VCaP (cell line): Measurements from ENCODE around the gene LRRC74A.

Source experiments
- H3K27ac ChIP-seq: fragments of 450-650 bp; 2 replicates; pipeline ENCODE4 v1.5.1; 2017
- TF ChIP-seq, protein P1 (sequence below): fragments of 450-650 bp; conservative IDR thresholded peaks from 2 replicates; pipeline ENCODE4 v1.5.1; 2017; ENCODE audit warnings: mild to moderate bottlenecking, moderate library complexity

The LRRC74A gene

DNA sequence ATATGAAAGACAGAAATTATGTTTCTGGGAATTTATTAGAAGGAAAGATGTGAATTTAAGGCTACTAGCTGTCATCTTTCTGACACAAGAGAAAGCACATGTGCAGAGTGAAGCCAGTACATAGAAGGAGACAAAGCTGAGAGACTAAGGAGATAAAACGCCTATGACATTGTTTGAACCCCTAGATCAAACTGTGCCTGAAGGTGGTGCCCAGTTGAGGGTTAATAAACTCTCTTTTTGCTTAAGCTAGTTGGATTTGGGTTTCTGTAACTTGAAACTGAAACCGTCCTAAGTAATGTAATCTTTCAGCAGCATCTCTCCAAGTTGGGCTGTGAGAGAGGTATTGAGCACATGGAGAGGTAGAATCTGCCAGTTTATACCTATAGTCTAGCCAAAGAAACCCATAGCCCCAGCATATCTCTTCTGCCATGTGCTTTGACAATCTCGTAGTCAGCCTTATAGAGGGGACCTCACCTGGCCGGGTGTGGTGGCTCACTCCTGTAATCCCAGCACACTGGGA, 84.2 kb downstream of the LRRC74A start:
- TF ChIP-seq, protein P1, sequence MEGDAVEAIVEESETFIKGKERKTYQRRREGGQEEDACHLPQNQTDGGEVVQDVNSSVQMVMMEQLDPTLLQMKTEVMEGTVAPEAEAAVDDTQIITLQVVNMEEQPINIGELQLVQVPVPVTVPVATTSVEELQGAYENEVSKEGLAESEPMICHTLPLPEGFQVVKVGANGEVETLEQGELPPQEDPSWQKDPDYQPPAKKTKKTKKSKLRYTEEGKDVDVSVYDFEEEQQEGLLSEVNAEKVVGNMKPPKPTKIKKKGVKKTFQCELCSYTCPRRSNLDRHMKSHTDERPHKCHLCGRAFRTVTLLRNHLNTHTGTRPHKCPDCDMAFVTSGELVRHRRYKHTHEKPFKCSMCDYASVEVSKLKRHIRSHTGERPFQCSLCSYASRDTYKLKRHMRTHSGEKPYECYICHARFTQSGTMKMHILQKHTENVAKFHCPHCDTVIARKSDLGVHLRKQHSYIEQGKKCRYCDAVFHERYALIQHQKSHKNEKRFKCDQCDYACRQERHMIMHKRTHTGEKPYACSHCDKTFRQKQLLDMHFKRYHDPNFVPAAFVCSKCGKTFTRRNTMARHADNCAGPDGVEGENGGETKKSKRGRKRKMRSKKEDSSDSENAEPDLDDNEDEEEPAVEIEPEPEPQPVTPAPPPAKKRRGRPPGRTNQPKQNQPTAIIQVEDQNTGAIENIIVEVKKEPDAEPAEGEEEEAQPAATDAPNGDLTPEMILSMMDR: no peak
- no peak overlapping the region for H3K27ac ChIP-seq

DNA sequence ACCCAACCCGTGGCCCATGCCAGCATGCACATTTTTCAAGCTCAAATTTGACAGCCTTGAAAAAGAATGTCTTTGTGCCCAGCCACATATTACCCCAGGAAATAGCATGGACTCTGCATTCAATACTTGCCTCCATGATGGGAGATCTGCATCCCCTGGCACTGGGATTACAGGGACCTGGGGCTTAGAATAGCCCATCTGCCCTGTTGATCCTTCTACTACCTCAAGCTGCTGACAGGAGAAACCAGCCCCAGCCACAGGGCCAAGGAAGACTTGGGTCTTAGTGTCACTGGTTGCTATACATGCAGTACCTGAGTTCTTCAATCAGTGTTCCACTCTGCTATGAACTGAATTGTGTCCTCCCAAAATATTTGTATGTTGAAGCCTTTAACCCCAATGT, 85.3 kb downstream of the LRRC74A start:
- no peak overlapping the region for H3K27ac ChIP-seq
- TF ChIP-seq, protein P1: no peak

DNA sequence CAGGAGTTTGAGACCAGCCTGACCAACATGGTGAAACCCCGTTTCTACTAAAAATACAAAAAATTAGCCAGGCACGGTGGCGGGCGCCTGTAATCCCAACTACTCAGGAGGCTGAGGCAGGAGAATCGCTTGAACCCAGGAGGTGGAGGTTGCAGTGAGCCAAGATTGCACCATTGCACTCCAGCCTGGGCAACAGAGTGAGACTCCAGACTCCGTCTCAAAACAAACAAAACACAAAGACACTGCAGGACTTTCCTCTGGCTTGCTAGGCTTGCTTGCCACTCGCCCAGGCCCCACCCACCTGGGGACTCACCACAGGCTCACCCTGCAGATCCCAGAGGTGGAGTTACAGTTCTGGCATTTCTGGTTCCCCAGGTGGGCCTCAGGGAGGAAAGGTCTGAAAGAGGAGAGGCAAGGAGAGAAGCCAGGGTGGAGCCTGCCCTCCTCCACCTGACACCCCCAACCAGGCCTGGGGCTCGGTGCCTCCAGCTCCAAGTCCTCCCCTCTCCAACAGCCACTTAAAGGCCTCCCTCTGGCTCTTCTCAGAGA, 88.4 kb downstream of the LRRC74A start:
- H3K27ac ChIP-seq: peak overlapping the region; percentile 96

DNA sequence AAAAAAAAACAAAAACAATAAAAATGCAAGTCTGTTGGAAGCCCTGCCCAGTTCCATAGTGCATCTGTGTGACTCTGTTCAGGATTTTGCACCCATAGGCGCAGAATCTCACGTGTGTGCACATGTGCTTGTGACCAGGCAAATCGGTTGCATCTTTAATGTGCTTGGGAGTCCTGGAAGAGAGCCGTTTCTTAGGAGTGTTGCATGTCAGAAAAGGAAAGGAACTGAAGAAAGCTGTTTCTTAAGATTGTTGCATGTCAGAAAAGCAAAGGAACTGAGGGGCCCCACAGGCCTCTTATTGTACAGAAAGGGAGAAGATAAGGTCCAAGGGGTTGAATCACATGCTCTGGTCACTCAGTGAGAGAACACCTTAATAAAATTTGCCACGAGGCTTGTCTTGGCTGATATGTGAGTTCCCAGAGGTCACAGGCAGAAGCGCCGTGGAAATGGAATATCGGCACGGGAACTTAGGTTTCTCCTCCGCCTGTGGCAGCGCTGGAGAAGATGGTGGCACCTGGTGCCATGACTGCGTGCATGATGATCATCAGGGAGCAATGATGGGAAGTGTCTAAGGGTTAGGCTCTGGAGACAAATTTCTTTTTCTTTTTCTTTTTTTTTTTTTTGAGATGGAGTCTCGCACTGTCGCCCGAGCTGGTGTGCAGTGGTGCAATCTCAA, 90.0 kb downstream of the LRRC74A start:
- TF ChIP-seq, protein P1: no peak
- peak overlapping the region; percentile 96 for H3K27ac ChIP-seq

DNA sequence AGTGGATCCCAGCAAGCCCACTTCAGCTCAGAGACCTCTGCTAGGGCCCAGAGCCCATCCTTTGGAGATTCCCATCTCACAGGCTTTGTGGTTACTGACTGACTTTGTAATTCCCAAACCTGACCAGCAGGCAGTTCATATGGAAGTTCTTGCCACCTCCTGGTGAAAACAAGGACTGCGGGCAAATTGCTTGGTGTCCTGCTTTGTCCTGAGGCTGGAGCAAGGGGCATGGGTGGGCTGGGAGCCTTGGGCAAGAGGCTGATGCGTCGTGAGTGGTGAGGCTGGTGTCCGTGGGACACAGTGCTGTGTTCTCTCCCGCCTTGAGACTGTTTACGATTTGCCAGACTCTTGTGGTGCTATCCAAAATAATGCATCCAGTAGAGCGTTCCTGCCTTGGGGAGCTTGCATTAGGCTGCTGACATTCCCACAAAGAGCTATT, 91.0 kb downstream of the LRRC74A start:
- TF ChIP-seq, protein P1: peak; percentile 72
- peak overlapping the region; percentile 96 for H3K27ac ChIP-seq

DNA sequence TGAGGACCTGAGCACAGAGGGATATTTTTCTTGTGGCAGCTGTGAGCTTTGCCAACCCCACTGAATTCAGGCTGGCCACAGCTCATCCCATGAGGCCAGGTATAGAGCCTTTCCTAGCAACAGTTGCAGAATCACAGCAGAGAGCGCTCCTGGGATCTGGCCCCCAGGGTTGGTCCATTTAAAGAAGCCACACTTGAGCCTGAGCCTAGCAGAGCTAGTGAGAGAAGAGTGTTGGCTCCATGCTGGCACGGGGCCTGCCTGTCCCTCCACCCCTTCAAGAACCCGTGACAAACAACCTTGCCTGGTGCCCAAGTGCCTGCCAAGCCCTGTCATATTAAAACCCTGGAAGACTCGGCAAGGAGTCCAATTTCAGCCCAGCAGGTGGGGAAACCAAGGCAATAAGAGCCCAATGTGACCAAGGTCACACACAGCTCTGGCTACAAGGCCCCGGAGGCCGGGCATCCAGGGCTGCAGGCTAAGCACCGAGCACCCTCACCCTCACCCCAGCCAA, 91.6 kb downstream of the LRRC74A start:
- H3K27ac ChIP-seq: peak overlapping the region; percentile 96
- TF ChIP-seq, protein P1: no peak

DNA sequence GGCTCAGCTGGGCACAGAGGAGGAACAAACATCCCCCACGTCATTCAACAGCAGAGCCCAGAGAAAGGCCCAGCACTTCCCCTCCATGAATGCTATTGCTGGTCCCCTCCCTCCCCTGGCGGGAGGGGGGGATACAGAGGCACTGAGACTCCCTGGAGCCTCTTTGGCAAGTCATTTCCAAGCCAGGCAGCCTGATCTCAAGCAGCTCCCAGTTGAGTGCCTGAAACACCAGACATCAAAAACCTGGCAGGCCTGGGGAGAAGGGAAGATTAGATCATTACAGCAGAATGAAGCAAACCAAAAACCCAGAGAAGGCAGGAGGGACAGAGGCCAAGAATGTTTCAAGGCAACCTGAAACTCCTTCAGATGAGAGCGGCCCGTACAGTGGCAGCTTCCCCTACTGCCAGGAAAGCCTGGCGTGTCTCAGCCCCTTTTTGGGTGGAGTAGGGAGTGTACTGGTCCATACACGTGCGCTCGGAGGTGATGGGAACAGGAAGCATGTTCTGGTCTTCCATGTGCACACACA, 92.1 kb downstream of the LRRC74A start:
- H3K27ac ChIP-seq: peak overlapping the region; percentile 96
- TF ChIP-seq, protein P1: no peak
